HepG2 (cell line): Measurements from ENCODE around the gene TM4SF1. TPM values are rescaled to one million over a fixed set of nuclear protein-coding genes. Genes with fewer than 3 reads are reported as not detected.

ENCODE experiments used
- ATF7 ChIP-seq, 2 experiments: fragments of 450-650 bp in 1 of 2; sonication (generic) in 1 of 2; formaldehyde crosslinking in 1 of 2; IDR thresholded peaks; 2 replicates each; pipeline versions ENCODE4 v1.4.0 to v1.6.1; 2016 to 2020; ENCODE audit warnings: antibody characterized with exemption in 1 of 2, mild to moderate bottlenecking in 1 of 2, missing genetic modification reagents in 1 of 2
- BCL6 ChIP-seq: IDR thresholded peaks from 2 replicates; pipeline ENCODE4 v1.6.1; 2016; ENCODE audit warnings: missing genetic modification reagents, missing compliant biosample characterization
- FOSL2 ChIP-seq: sonication (generic); formaldehyde crosslinking; IDR thresholded peaks from 2 replicates; pipeline ENCODE4 v1.4.0; 2020; ENCODE audit warnings: missing genetic modification reagents
- KLF11 ChIP-seq: IDR thresholded peaks from 2 replicates; pipeline ENCODE4 v1.6.1; 2016; ENCODE audit warnings: missing compliant biosample characterization
- POLR2AphosphoS2 ChIP-seq: IDR thresholded peaks from 2 replicates; pipeline ENCODE4 v1.6.1; 2011; ENCODE audit warnings: low read depth, low read length, improper control_type of control experiment
- POLR2AphosphoS5 ChIP-seq: IDR thresholded peaks from 2 replicates; pipeline ENCODE4 v1.6.1; 2012; ENCODE audit warnings: low read depth, low read length
- RARA ChIP-seq: IDR thresholded peaks from 2 replicates; pipeline ENCODE4 v1.6.1; 2016; ENCODE audit warnings: missing genetic modification reagents, missing compliant biosample characterization
- REPIN1 ChIP-seq: sonication (generic); formaldehyde crosslinking; IDR thresholded peaks from 2 replicates; pipeline ENCODE4 v1.8.0; 2022; ENCODE audit warnings: missing genetic modification reagents, low read depth, mild to moderate bottlenecking, borderline replicate concordance
- SOX13 ChIP-seq, 3 experiments: fragments of 450-650 bp in 1 of 3; sonication (generic) in 1 of 3; formaldehyde crosslinking in 1 of 3; IDR thresholded peaks in 2 of 3; conservative IDR thresholded peaks in 1 of 3; 2 replicates each; pipeline versions ENCODE4 v1.5.0 to v1.6.1; 2016 to 2020; ENCODE audit warnings: antibody characterized with exemption in 1 of 3, mild to moderate bottlenecking in 1 of 3, missing compliant biosample characterization in 1 of 3, missing genetic modification reagents in 1 of 3, moderate library complexity in 1 of 3
- SP5 ChIP-seq: IDR thresholded peaks from 2 replicates; pipeline ENCODE4 v1.6.1; 2016; ENCODE audit warnings: low read depth, borderline replicate concordance
- SSRP1 ChIP-seq: IDR thresholded peaks from 2 replicates; pipeline ENCODE4 v1.6.1; 2016; ENCODE audit warnings: control low read depth
- TOE1 ChIP-seq: sonication (generic); formaldehyde crosslinking; IDR thresholded peaks from 2 replicates; pipeline ENCODE4 v1.4.0; 2020; ENCODE audit warnings: mild to moderate bottlenecking, missing genetic modification reagents
- ZC3H13 ChIP-seq: sonication (generic); formaldehyde crosslinking; IDR thresholded peaks from 2 replicates; pipeline ENCODE4 v1.8.1; 2023; ENCODE audit warnings: mild to moderate bottlenecking, missing genetic modification reagents, moderate library complexity
- ZFP90 ChIP-seq: sonication (generic); formaldehyde crosslinking; IDR thresholded peaks from 2 replicates; pipeline ENCODE4 v1.8.0; 2022; ENCODE audit warnings: missing genetic modification reagents, mild to moderate bottlenecking, inconsistent platforms, borderline replicate concordance
- ZFYVE20 ChIP-seq: sonication (generic); formaldehyde crosslinking; IDR thresholded peaks from 2 replicates; pipeline ENCODE4 v1.8.0; 2023; ENCODE audit warnings: low read depth, mild to moderate bottlenecking, moderate library complexity, missing genetic modification reagents, borderline replicate concordance
- ZNF138 ChIP-seq: sonication (generic); formaldehyde crosslinking; IDR thresholded peaks from 2 replicates; pipeline ENCODE4 v1.5.0; 2020; ENCODE audit warnings: mild to moderate bottlenecking, low read depth, missing genetic modification reagents
- ZNF329 ChIP-seq: sonication (generic); formaldehyde crosslinking; IDR thresholded peaks from 2 replicates; pipeline ENCODE4 v1.9.0; 2021; ENCODE audit warnings: low read depth, mild to moderate bottlenecking, missing genetic modification reagents
- polyA plus RNA-seq, 8 experiments: library from polyadenylated mRNA; depleted of rRNA in 3 of 8; stranded (reverse) in 7 of 8; unstranded in 1 of 8; fragments of >200 nt; fragmentation: Illumina TruSeq in 4 of 8; extraction: Trizol in 4 of 8; gene quantifications; 2 replicates each; pipeline versions ENCODE4 v1.2.1 to v1.2.3, GENCODE V29; 2011 to 2016; ENCODE audit warnings: low read depth in 4 of 8, missing spikeins in 1 of 8, mixed read lengths in 1 of 8; ENCODE audit not compliant: insufficient read depth in 1 of 8
- total RNA-seq, 5 experiments: library from RNA; depleted of rRNA; stranded (reverse); fragments of >200 nt; fragmentation: Illumina TruSeq; extraction: Trizol; gene quantifications; 2 replicates each; pipeline ENCODE4 v1.2.3, GENCODE V29; 2016; ENCODE audit warnings: low read depth in 1 of 5
- TF ChIP-seq, protein P1 (sequence below): sonication (generic); formaldehyde crosslinking; IDR thresholded peaks from 2 replicates; pipeline ENCODE4 v1.4.0; 2020; ENCODE audit warnings: missing genetic modification reagents
- TF ChIP-seq, protein P2 (sequence below): sonication (generic); formaldehyde crosslinking; IDR thresholded peaks from 2 replicates; pipeline ENCODE4 v1.4.0; 2020; ENCODE audit warnings: low read depth, mild to moderate bottlenecking, missing genetic modification reagents
- TF ChIP-seq, protein P3 (sequence below), 2 experiments: fragments of 450-650 bp in 1 of 2; sonication (generic) in 1 of 2; formaldehyde crosslinking; IDR thresholded peaks; 2 replicates each; pipeline versions ENCODE4 v1.5.0 to v1.8.0; 2020 to 2022; ENCODE audit warnings: mild to moderate bottlenecking in 1 of 2, missing genetic modification reagents in 1 of 2
- TF ChIP-seq, protein P4 (sequence below): sonication (generic); formaldehyde crosslinking; IDR thresholded peaks from 2 replicates; pipeline ENCODE4; 2020; ENCODE audit warnings: missing genetic modification reagents, mild to moderate bottlenecking, borderline replicate concordance

The TM4SF1 gene
- total and polyA plus RNA-seq, 2 of the 13 experiments (the other 11 are each of a cell fraction or from before 2014, with no cell fraction given), result 431 to 1,359 TPM

DNA sequence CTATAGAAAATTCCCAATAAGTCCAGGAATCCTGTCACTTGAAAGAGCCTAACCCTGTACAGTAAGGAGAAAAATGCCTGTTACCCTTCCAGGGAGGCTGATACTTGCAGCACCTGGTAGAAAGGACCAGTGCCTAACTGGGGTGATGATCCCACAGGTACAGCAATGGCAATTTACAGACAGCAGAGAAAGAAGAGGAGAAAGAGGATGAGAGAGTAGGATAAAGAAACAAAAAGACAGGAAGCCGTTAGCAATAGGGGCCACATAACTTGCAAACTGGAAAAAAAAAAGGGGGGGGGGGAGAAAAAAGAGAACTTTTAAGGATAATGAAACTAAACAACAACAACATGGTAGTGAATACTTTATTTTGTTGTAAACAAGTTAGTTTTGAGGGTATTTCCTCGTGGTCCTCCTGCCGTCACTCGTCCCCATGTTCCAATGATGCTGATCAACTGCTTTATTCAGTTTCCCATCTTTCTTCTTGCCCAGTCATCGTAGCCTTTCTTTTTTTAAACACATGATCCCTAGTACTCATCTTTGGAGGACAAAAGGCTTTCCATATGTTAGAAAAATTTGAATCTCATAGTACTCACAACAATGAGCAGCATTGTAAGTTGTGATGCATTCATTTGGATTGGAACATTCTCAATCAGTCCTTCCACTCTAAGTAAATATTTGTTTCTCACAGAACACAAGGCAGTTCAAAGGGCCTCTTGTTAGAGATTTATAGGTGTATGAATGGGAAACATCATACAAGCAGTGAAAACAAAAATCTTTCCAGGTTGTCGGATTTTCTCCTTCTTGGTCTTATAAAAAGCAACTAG lies 8.6 kb downstream of the TM4SF1 start (continued):
- TF ChIP-seq, protein P1, sequence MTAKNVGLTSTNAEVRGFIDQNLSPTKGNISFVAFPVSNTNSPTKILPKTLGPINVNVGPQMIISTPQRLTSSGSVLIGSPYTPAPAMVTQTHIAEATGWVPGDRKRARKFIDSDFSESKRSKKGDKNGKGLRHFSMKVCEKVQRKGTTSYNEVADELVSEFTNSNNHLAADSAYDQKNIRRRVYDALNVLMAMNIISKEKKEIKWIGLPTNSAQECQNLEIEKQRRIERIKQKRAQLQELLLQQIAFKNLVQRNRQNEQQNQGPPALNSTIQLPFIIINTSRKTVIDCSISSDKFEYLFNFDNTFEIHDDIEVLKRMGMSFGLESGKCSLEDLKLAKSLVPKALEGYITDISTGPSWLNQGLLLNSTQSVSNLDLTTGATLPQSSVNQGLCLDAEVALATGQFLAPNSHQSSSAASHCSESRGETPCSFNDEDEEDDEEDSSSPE (CRISPR knock-in tag), result no peak
- TF ChIP-seq SOX13 (IDR thresholded peaks at IDR 0.05) (peak; percentile 65; the same call in 1 of the 2 replicates), SOX13 (CRISPR knock-in tag; conservative IDR thresholded peaks at IDR 0.05 in 1 of 2, IDR thresholded peaks at IDR 0.05 in 1 of 2) (peak in 1 of 2 experiments; percentile 99; a peak in 2 of 4 replicates), ZC3H13 (CRISPR knock-in tag) (no peak), REPIN1 (CRISPR knock-in tag) (0 out of 2 replicates have a peak, but pooled peaks have one; percentile 43), RARA (CRISPR knock-in tag) (peak; percentile 55; the same call in 1 of the 2 replicates), KLF11 (no peak), BCL6 (CRISPR knock-in tag) (peak; percentile 78), POLR2AphosphoS5 (peak; percentile 19), ZFP90 (CRISPR knock-in tag) (no peak), ZNF138 (CRISPR knock-in tag) (no peak), TOE1 (CRISPR knock-in tag) (no peak), ZFYVE20 (CRISPR knock-in tag) (no peak), POLR2AphosphoS2 (peak; percentile 82; the same call in 1 of the 2 replicates), SP5 (CRISPR knock-in tag) (no peak), ZNF329 (CRISPR knock-in tag) (no peak), FOSL2 (peak; percentile 14; the same call in 1 of the 2 replicates), ATF7 (IDR thresholded peaks at IDR 0.05) (no peak), ATF7 (CRISPR knock-in tag; IDR thresholded peaks at IDR 0.05) (no peak), SSRP1 (peak; percentile 88; the same call in 1 of the 2 replicates)
- TF ChIP-seq, protein P2, sequence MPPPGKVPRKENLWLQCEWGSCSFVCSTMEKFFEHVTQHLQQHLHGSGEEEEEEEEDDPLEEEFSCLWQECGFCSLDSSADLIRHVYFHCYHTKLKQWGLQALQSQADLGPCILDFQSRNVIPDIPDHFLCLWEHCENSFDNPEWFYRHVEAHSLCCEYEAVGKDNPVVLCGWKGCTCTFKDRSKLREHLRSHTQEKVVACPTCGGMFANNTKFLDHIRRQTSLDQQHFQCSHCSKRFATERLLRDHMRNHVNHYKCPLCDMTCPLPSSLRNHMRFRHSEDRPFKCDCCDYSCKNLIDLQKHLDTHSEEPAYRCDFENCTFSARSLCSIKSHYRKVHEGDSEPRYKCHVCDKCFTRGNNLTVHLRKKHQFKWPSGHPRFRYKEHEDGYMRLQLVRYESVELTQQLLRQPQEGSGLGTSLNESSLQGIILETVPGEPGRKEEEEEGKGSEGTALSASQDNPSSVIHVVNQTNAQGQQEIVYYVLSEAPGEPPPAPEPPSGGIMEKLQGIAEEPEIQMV (CRISPR knock-in tag), result no peak
- TF ChIP-seq, protein P3, sequence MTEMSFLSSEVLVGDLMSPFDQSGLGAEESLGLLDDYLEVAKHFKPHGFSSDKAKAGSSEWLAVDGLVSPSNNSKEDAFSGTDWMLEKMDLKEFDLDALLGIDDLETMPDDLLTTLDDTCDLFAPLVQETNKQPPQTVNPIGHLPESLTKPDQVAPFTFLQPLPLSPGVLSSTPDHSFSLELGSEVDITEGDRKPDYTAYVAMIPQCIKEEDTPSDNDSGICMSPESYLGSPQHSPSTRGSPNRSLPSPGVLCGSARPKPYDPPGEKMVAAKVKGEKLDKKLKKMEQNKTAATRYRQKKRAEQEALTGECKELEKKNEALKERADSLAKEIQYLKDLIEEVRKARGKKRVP (CRISPR knock-in tag; IDR thresholded peaks at IDR 0.05), result peak in 1 of 2 experiments; percentile 35; a peak in 1 of 4 replicates
- TF ChIP-seq, protein P4, sequence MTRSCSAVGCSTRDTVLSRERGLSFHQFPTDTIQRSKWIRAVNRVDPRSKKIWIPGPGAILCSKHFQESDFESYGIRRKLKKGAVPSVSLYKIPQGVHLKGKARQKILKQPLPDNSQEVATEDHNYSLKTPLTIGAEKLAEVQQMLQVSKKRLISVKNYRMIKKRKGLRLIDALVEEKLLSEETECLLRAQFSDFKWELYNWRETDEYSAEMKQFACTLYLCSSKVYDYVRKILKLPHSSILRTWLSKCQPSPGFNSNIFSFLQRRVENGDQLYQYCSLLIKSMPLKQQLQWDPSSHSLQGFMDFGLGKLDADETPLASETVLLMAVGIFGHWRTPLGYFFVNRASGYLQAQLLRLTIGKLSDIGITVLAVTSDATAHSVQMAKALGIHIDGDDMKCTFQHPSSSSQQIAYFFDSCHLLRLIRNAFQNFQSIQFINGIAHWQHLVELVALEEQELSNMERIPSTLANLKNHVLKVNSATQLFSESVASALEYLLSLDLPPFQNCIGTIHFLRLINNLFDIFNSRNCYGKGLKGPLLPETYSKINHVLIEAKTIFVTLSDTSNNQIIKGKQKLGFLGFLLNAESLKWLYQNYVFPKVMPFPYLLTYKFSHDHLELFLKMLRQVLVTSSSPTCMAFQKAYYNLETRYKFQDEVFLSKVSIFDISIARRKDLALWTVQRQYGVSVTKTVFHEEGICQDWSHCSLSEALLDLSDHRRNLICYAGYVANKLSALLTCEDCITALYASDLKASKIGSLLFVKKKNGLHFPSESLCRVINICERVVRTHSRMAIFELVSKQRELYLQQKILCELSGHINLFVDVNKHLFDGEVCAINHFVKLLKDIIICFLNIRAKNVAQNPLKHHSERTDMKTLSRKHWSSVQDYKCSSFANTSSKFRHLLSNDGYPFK (CRISPR knock-in tag), result no peak
